ENCODE measurements around the gene CELF6.

- TF ChIP-seq TCF12 (IDR thresholded peaks at IDR 0.05) = no peak
- no peak for TF ChIP-seq YY1 (IDR thresholded peaks at IDR 0.05; ENCODE audit: low read depth)
- TF ChIP-seq TAF1 (IDR thresholded peaks at IDR 0.05; ENCODE audit: borderline replicate concordance, low read depth, low read length) = no peak
- TF ChIP-seq CTCF (IDR thresholded peaks at IDR 0.05) = no peak
- no peak for TF ChIP-seq PBX3 (IDR thresholded peaks at IDR 0.05)
- TF ChIP-seq MAX (IDR thresholded peaks at IDR 0.05; ENCODE audit: low read depth) = no peak
- TF ChIP-seq CHD2 (IDR thresholded peaks at IDR 0.05; ENCODE audit: low read length, partially characterized antibody) = no peak
- no peak for TF ChIP-seq EP300 (IDR thresholded peaks at IDR 0.05; ENCODE audit: borderline replicate concordance in 1 of 2, low read depth in 1 of 2, low read length in 1 of 2)
- no peak for TF ChIP-seq POLR2AphosphoS5 (IDR thresholded peaks at IDR 0.05; ENCODE audit: low read depth, low read length)
- TF ChIP-seq RCOR1 (IDR thresholded peaks at IDR 0.05; ENCODE audit: low read length) = no peak
These were observed 84.7 kb downstream of the CELF6 start for GRCh38 chr15:72235298-72235697.
